Karpas-422 (cell line): ENCODE measurements around the gene IRAG1. TPM values are rescaled to one million over a fixed set of nuclear protein-coding genes. Genes with fewer than 3 reads are reported as not detected.
"Not testable (repeated sequence)": the region's sequence is repeated elsewhere in the genome, so short reads cannot be mapped to it uniquely, and the experiment has no call there.

Experiments used
- DNase-seq: peaks from one replicate; pipeline ENCODE4 v3.0.0-alpha.2; 2015
- H2AFZ ChIP-seq: fragments of 200-600 bp; sonication (generic); 2 replicates; pipeline ENCODE4 v1.6.1; 2014; ENCODE audit warnings: antibody characterized with exemption, low read length, mixed read lengths
- H3K27ac ChIP-seq: fragments of 200-600 bp; sonication (generic); 2 replicates; pipeline ENCODE4 v1.5.1; 2014; ENCODE audit warnings: mild to moderate bottlenecking, low read length, moderate library complexity
- H3K27me3 ChIP-seq: fragments of 200-600 bp; sonication (generic); 2 replicates; pipeline ENCODE4 v1.6.1; 2014; ENCODE audit warnings: low read length, mixed read lengths
- H3K36me3 ChIP-seq: fragments of 200-600 bp; sonication (generic); 2 replicates; pipeline ENCODE4 v1.6.1; 2014; ENCODE audit warnings: low read length, mixed read lengths; ENCODE audit not compliant: insufficient read depth
- H3K4me1 ChIP-seq: fragments of 200-600 bp; sonication (generic); 2 replicates; pipeline ENCODE4 v1.6.1; 2014; ENCODE audit warnings: mild to moderate bottlenecking, low read length, mixed read lengths
- H3K4me2 ChIP-seq: fragments of 200-600 bp; sonication (generic); 2 replicates; pipeline ENCODE4 v1.6.1; 2014; ENCODE audit warnings: low read length, low read depth, mild to moderate bottlenecking; ENCODE audit not compliant: poor library complexity, severe bottlenecking
- H3K4me3 ChIP-seq: fragments of 200-600 bp; sonication (generic); 2 replicates; pipeline ENCODE4 v1.5.1; 2014; ENCODE audit warnings: mild to moderate bottlenecking, antibody characterized with exemption, low read length, mixed read lengths
- H3K79me2 ChIP-seq: fragments of 200-600 bp; sonication (generic); 2 replicates; pipeline ENCODE4 v1.6.1; 2014; ENCODE audit warnings: mild to moderate bottlenecking, low read length, mixed read lengths
- H3K9ac ChIP-seq: fragments of 200-600 bp; sonication (generic); 2 replicates; pipeline ENCODE4 v1.6.0; 2014; ENCODE audit warnings: low read length
- H3K9me2 ChIP-seq: fragments of 200-600 bp; sonication (generic), shearing (Covaris generic); replicated peaks from 2 replicates; pipeline ENCODE4 v1.6.0; 2014; ENCODE audit warnings: mild to moderate bottlenecking, low read length, moderate library complexity; ENCODE audit not compliant: insufficient read depth
- H3K9me3 ChIP-seq: fragments of 300-700, 200-600 bp; sonication (generic); 2 replicates; pipeline ENCODE4 v1.6.1; 2014; ENCODE audit warnings: low read length, mixed read lengths
- H4K20me1 ChIP-seq: fragments of 200-600 bp; sonication (generic); 2 replicates; pipeline ENCODE4 v1.6.1; 2014; ENCODE audit warnings: mild to moderate bottlenecking, antibody characterized with exemption, low read length, low read depth; ENCODE audit not compliant: insufficient read depth
- total RNA-seq: library from RNA; depleted of rRNA; stranded (reverse); fragments of >200 nt; shearing (Covaris generic); gene quantifications from 2 replicates; pipeline ENCODE4 v1.2.3, GENCODE V29; 2014; ENCODE audit warnings: low replicate concordance

The IRAG1 gene
- total RNA-seq, 1 experiment from 2014 or later, result not detected

GRCh38 chr11:10694486-10695239, 1.1 kb upstream of the IRAG1 start:
- no peaks in the 10 kb centered on the region for H3K27me3 ChIP-seq

GRCh38 chr11:10692531-10693115, 932 bp downstream of the IRAG1 start:
- no peak overlapping the region for H3K9ac ChIP-seq

More at GRCh38 chr11:10694486-10695239, 1.1 kb upstream of the IRAG1 start:
- DNase-seq, result no peak
- Histone ChIP-seq H3K79me2 (no peaks in the 10 kb centered on the region), H3K9ac (no peak overlapping the region), H4K20me1 (no peaks in the 10 kb centered on the region), H2AFZ (no peak overlapping the region), H3K9me3 (no peaks in the 10 kb centered on the region), H3K9me2 (no peaks in the 10 kb centered on the region), H3K4me3 (no peak overlapping the region), H3K27ac (no peak overlapping the region), H3K36me3 (no peaks in the 10 kb centered on the region), H3K4me1 (no peaks in the 10 kb centered on the region), H3K4me2 (no peak overlapping the region)

GRCh38 chr11:10688401-10688800, 5.2 kb downstream of the IRAG1 start:
- H3K9me2 ChIP-seq, result no peaks in the 10 kb centered on the region
- H3K36me3 ChIP-seq, result no peaks in the 10 kb centered on the region
- H3K4me3 ChIP-seq, result no peak overlapping the region
- H3K27ac ChIP-seq, result no peak overlapping the region
- H3K4me1 ChIP-seq, result no peaks in the 10 kb centered on the region
- H3K9me3 ChIP-seq, result no peaks in the 10 kb centered on the region
- H3K9ac ChIP-seq, result no peak overlapping the region
- H3K4me2 ChIP-seq, result no peak overlapping the region
- DNase-seq, result peak; percentile 29
- no peaks in the 10 kb centered on the region for H3K27me3 ChIP-seq
- H4K20me1 ChIP-seq, result no peaks in the 10 kb centered on the region
- no peak overlapping the region for H2AFZ ChIP-seq
- H3K79me2 ChIP-seq, result no peaks in the 10 kb centered on the region

More at GRCh38 chr11:10692531-10693115, 932 bp downstream of the IRAG1 start:
- H3K27me3 ChIP-seq, result no peaks in the 10 kb centered on the region
- no peak overlapping the region for H2AFZ ChIP-seq
- no peaks in the 10 kb centered on the region for H3K4me1 ChIP-seq
- H3K4me3 ChIP-seq, result no peak overlapping the region
- no peaks in the 10 kb centered on the region for H3K36me3 ChIP-seq
- H3K9me2 ChIP-seq, result no peaks in the 10 kb centered on the region
- no peaks in the 10 kb centered on the region for H4K20me1 ChIP-seq
- no peak overlapping the region for H3K4me2 ChIP-seq
- peak; percentile 14 for DNase-seq
- no peaks in the 10 kb centered on the region for H3K79me2 ChIP-seq
- H3K9me3 ChIP-seq, result no peaks in the 10 kb centered on the region
- H3K27ac ChIP-seq, result no peak overlapping the region

GRCh38 chr11:10686311-10686710, 7.2 kb downstream of the IRAG1 start:
- no peaks in the 10 kb centered on the region for H3K9me3 ChIP-seq
- H3K79me2 ChIP-seq, result no peaks in the 10 kb centered on the region
- H3K4me1 ChIP-seq, result no peaks in the 10 kb centered on the region
- no peak overlapping the region for H3K9ac ChIP-seq
- no peaks in the 10 kb centered on the region for H3K27me3 ChIP-seq
- H3K4me2 ChIP-seq, result no peak overlapping the region
- no peak for DNase-seq
- no peaks in the 10 kb centered on the region for H4K20me1 ChIP-seq
- H3K9me2 ChIP-seq, result no peaks in the 10 kb centered on the region
- H3K36me3 ChIP-seq, result no peaks in the 10 kb centered on the region
- no peak overlapping the region for H3K4me3 ChIP-seq
- H2AFZ ChIP-seq, result 0 out of 2 replicates have a peak overlapping the region, but pooled peaks have one; percentile 27
- no peak overlapping the region for H3K27ac ChIP-seq

GRCh38 chr11:10683429-10683828, 10.1 kb downstream of the IRAG1 start:
- Histone ChIP-seq H3K9me2 (no peaks in the 10 kb centered on the region), H3K27me3 (no peaks in the 10 kb centered on the region), H3K4me3 (no peak overlapping the region), H3K79me2 (no peaks in the 10 kb centered on the region), H2AFZ (no peak overlapping the region), H3K36me3 (no peaks in the 10 kb centered on the region), H3K9ac (no peak overlapping the region), H3K9me3 (no peaks in the 10 kb centered on the region), H3K4me2 (no peak overlapping the region), H3K4me1 (no peaks in the 10 kb centered on the region), H4K20me1 (no peaks in the 10 kb centered on the region), H3K27ac (no peak overlapping the region)
- no peak for DNase-seq

GRCh38 chr11:10680956-10681487, 12.5 kb downstream of the IRAG1 start:
- H3K27me3 ChIP-seq, result no peaks in the 10 kb centered on the region
- H3K79me2 ChIP-seq, result no peaks in the 10 kb centered on the region
- no peak for DNase-seq
- no peak overlapping the region for H3K9ac ChIP-seq
- H3K36me3 ChIP-seq, result no peaks in the 10 kb centered on the region
- H2AFZ ChIP-seq, result no peak overlapping the region
- no peaks in the 10 kb centered on the region for H4K20me1 ChIP-seq
- no peaks in the 10 kb centered on the region for H3K9me2 ChIP-seq
- no peaks in the 10 kb centered on the region for H3K4me1 ChIP-seq
- no peaks in the 10 kb centered on the region for H3K9me3 ChIP-seq
- H3K4me3 ChIP-seq, result no peak overlapping the region
- no peak overlapping the region for H3K4me2 ChIP-seq
- H3K27ac ChIP-seq, result no peak overlapping the region

- H3K27ac ChIP-seq, H3K9me3 ChIP-seq, H3K4me3 ChIP-seq, H3K27me3 ChIP-seq, H3K9me2 ChIP-seq, H3K9ac ChIP-seq, H2AFZ ChIP-seq, H3K36me3 ChIP-seq, DNase-seq, H4K20me1 ChIP-seq, H3K4me2 ChIP-seq, H3K4me1 ChIP-seq, H3K79me2 ChIP-seq: not testable (repeated sequence)
Measured at GRCh38 chr11:10680279-10680678, 13.3 kb downstream of the IRAG1 start.

- H3K4me2 ChIP-seq, result no peak overlapping the region
- H4K20me1 ChIP-seq, result no peaks in the 10 kb centered on the region
- H3K4me1 ChIP-seq, result no peaks in the 10 kb centered on the region
- no peak for DNase-seq
- no peaks in the 10 kb centered on the region for H3K27me3 ChIP-seq
- no peaks in the 10 kb centered on the region for H3K36me3 ChIP-seq
- H3K9ac ChIP-seq, result no peak overlapping the region
- no peaks in the 10 kb centered on the region for H3K9me3 ChIP-seq
- no peak overlapping the region for H3K27ac ChIP-seq
- H3K9me2 ChIP-seq, result no peaks in the 10 kb centered on the region
- no peak overlapping the region for H3K4me3 ChIP-seq
- H3K79me2 ChIP-seq, result no peaks in the 10 kb centered on the region
- no peak overlapping the region for H2AFZ ChIP-seq
Measured at GRCh38 chr11:10679644-10680043, 13.9 kb downstream of the IRAG1 start.
